HG03457 (cell line): ENCODE results near the gene TRPM3.

Source experiments
- ATAC-seq: cut with Tn5 transposase; IDR thresholded peaks from one replicate; pipeline ENCODE4 v1.9.1; 2021; ENCODE audit warnings: moderate number of reproducible peaks; ENCODE audit not compliant: unreplicated experiment

Gene TRPM3

DNA sequence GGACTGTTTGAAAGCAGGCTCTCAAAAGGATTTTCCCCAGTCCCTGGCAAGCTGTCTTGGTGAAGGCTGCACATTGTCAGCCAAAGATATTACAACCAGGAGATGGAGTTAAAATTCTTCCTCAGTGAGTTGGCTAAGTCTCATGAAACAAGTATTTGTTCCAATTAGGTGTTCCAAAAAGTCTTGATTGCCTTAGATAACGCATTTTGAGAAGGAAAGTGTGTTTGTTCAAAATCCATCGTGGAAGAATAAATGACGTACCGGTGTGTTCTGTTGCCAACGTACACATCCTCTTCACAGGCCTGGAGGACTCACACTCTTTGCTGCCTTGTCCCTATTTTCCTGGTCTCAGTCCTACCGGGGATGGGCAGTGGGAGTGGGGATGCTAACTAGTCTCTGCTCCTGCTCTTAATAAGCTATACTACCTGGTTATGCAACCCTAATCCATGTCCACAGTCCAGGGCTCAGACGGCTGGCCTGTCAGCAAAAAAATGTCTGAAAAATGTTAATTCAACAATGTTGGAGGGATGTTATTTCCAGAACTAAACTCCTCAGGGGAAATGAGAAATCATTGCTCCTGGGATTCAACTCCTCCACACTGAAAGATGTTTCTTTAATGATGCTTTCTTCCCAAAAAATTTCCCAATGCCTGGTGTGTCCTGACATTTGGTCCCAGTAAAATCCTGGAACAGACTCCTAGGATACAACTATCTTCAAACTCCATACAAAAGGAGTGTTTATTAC, 531.7 kb downstream of the TRPM3 start:
- no peak for ATAC-seq

DNA sequence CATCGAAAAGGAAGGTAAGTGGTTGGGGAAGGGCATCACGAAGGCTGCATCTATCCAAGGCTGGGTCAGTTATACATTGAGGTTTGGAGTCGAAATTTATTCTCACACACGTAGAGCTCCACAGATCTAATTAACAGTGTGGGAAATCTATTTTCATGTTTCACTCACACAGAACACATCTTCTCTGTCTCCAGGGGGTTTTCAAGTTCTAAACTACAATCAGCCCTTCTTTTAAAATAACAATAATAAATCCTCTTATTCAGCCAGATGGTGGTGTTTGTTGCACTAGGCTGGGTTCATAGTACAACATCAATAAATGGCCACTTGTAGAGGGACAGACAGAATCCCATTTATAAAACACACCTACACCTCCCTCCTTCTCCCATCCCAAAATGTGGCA, 532.4 kb downstream of the TRPM3 start:
- ATAC-seq = no peak

GRCh38 chr9:70588381-70588780, 533.0 kb downstream of the TRPM3 start:
- ATAC-seq = no peak

DNA sequence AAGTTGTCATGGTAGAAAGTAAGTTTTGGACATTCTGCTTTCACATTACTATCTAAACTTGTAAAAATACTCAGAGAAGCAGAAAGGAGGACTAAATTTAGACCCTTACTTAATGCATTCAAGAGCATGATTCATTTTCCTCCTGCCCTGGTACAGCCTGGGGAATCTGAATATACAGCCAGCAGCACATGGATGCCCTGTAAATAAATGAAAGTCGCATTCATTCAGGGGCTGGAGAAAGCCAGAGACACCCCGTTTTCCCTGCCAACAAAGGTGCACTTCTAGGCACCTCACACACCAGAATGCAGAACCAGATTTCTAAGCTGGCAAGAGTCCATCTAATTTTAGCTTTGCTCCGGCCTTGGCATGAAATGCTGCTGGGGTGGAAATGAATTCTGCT, 534.2 kb downstream of the TRPM3 start:
- no peak for ATAC-seq

DNA sequence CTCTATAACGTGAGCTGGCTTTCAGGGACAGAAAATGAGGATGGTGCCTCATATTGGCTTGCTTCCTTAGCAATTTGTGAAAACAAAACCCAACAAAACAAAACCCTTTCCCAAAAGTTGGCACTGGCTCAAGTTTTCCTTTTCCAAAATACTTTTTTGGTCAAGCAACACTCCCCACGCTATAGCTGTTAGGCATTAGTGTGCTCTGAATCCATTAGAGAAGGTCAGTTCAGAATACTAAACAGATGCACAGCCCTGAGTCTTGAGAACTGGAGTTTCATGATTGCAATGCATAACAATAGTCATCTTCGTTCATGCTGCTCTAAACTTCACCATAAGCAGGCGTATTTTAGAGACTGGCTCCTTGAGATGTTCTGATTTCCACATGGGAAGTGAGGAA, 534.9 kb downstream of the TRPM3 start:
- no peak for ATAC-seq

DNA sequence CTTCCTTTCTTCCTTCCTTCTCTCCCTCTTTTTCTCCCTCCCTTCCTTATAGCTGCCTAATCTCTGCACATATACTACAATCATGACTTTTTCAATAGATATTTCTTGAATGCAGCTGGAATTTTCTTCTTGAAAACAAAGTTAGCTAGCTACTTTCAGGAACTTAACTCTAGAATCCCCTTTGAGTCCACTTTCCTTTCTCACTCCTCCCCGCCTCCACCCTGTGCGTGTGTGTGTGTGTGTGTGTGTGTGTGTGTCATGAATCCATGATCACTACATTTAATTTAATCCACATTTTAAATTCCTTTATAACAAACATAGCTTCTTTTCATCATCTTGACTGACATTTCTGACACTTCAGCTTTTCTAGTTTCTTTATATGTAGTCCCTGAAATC, 539.5 kb downstream of the TRPM3 start:
- ATAC-seq = no peak

DNA sequence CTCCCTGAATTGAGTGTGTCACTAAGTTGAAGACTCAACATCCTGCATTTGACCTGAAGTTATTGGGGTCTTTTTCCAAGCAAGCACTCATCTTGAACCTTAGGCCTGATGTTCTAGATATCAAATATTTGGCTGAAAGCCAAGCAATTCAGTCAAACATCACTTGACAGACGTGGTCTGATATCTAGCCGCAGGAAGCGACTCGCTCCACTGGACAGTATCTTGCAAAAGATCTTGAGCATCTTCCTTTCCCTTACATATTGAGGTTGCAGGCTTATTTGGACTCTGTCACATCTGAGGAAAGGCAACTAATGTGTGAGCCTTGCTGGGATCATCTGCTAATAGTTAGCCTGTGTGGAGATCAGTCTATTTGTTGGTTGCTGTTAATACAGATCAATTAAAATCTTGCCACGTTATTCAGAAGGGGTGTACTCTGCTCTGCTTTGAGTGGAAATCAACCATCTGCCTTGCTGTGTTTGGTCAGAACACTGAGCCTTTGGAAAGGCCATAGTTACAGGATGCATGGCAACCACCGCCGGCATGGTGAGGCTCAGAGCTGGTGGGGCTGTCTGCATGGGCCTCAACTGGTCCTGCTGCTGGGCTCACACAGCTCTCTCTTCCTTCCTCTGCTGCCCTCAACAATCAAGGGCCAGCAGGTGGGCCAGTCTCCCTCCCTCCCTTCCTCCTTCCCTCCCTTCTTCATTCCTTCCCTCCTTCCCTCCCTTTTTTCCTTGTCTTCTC, 540.0 kb downstream of the TRPM3 start:
- no peak for ATAC-seq

DNA sequence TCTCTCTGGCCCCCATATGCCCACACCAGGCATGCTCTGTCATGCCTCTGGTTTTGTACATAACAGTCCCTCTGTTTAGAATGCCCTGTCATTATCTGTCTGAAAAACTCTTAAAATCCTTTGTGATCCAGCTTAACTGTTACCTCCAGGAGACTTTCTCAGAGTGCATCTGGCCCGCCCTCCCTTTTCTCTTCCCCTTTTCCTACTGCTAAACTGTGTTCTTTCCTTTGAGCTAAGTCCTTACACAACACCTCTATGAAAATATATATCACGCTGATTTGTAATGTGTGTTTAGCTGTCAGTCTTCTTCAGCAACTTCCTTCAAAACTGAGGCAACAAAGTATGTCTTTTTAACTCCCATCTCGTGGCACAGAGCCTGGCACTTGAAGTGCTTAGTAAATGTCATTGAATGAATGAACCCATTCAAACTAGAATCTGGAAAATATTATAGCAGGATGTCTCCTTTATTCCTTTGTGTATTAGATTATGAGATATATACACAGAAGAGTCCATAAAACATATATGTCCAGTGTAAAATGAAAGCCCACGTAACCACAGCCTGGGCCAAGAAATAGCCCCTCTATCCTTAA, 540.7 kb downstream of the TRPM3 start:
- no peak for ATAC-seq

- no peak for ATAC-seq
These were observed 541.7 kb downstream of the TRPM3 start for GRCh38 chr9:70579686-70580085.

DNA sequence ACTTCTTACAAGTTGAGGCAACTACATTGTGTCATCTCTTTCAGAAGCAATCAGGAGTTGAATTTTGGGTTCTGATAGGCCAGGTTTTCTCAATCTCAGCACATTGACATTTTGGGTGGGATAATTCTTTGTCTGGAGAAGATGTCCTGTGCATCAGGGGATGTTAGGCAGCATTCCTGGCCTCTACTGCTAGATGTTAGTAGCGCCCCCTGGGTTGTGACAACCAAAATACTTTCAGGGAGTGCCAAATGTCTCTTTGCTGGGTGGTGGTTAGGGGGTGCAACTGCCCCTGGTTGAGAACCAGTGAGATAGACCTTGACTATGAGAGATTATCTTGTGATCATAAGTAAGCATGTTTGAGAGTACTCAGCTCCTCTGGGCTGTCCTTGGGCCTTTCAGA, 542.7 kb downstream of the TRPM3 start:
- ATAC-seq = no peak

- no peak for ATAC-seq
These were observed 543.8 kb downstream of the TRPM3 start for GRCh38 chr9:70577671-70578070.

GRCh38 chr9:70576116-70576515, 545.3 kb downstream of the TRPM3 start:
- no peak for ATAC-seq

DNA sequence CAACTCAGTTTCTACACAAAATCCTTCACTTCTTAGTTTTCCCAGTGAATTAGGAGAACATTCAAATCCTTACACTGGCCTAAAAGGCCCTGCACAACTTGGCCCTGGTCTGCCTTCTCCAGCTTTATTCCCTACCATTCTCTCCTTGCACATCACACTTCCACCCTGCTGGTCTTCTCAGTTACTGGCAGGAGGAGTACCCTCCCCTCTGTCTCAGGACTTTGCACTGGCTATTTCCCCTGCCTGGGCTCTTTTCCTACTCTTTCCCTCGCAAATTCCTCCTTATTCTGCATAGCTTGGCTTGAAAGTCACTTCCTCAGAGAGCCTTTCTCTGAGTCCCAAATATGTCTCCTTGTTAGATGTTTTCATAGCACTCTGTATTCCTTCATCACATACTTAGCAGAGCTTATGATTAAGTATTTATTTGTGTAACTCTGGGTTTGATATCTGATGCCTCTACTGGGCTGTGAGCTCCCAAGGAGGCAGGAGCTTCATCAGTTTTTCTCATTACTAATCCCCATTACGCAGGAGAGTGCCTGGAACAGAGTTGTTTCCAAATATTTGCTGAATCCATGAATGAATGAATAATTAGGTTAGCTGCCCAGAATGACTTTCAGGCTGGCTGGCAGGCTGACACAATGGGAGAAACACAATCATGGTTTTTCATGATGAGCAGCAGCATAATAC, 547.1 kb downstream of the TRPM3 start:
- no peak for ATAC-seq

DNA sequence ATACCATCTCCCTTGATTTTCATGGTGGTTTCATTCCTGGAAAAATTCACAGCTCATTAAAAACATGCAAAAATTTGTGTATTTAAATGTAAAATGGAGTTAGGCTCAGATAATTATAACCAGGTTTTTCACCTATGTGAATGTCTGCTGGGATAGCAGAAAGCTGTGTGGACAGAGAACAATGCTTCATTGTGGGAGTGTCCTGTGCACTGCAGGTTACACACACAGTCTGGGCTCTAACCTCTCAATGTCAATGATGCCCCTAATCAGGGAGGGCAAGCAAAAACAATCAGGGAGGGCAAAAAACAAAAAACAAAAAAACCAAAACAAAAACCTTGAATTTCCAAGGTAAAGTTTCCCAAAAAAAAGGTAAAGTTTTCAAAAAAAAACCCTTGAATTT, 548.1 kb downstream of the TRPM3 start:
- ATAC-seq = no peak

- no peak for ATAC-seq
These were observed 550.2 kb downstream of the TRPM3 start for GRCh38 chr9:70571258-70571657.

DNA sequence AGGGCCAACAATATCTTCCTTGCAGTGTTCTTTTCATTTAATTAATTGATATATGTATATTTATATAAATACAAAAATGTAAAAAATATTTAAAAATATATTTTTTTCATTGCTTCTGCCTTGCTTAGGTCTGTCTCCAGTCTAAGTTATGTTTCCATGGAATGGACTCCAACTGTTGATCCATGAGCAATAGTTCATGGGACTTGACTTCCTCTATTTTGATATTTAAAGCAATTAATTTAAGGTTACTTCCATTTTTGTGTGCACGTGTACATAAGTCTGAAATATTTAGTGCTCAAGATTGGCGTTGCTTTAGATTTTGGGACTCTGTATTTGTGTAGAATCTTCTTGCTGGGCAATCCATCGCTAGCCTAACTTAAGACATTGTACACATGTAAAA, 551.6 kb downstream of the TRPM3 start:
- ATAC-seq = no peak

GRCh38 chr9:70569070-70569772, 552.2 kb downstream of the TRPM3 start:
- ATAC-seq = no peak

DNA sequence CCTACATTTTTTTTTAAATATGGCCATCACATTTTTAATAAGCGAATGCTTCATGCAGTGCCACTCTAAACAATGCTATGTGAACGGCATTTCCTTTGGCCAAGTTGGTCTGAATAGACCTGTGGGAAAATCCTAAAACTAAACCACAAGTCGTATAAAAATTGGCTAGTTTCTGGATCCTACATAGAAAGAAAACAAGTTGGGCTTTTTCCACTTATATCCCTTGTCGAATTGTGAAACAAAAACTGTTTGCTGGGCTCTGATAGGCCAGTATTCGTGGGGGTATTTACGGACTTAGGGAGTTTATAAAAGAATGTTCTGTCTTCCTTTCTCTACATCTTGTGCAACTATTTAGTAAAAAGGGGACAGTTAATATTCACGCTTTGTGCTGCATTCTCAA, 553.9 kb downstream of the TRPM3 start:
- no peak for ATAC-seq

GRCh38 chr9:70566751-70567150, 554.7 kb downstream of the TRPM3 start:
- ATAC-seq = no peak

DNA sequence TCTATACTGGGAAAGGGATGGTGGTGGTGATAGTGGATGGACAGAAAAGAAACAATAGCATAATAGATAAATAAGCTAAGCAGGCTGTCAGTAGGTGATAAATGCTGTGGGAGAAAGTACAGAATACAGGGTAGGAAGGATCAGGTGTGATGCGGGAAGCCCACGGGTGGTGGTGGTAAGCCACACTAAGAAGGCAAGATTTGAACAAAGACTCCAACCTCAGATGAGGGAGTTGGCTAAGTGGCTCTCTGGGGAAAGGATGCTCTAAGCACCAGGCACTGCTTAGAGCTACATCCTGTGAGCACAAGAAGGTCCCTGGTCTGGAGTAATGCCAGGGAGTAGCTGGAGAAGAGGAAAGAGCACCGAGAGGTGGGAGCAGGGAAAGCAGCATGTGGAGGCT, 555.4 kb downstream of the TRPM3 start:
- ATAC-seq = no peak
